HepG2 (cell line): ENCODE measurements around the gene CFAP97D1. TPM values are rescaled to one million over a fixed set of nuclear protein-coding genes. Genes with fewer than 3 reads are reported as not detected.

Source experiments
- ARID3A ChIP-seq: IDR thresholded peaks from 2 replicates; pipeline ENCODE4 v1.6.1; 2012; ENCODE audit warnings: low read depth, low read length, improper control_type of control experiment
- BCL6 ChIP-seq: IDR thresholded peaks from 2 replicates; pipeline ENCODE4 v1.6.1; 2016; ENCODE audit warnings: missing genetic modification reagents, missing compliant biosample characterization
- DMTF1 ChIP-seq: sonication (generic); formaldehyde crosslinking; IDR thresholded peaks from 2 replicates; pipeline ENCODE4 v1.4.0; 2020; ENCODE audit warnings: mild to moderate bottlenecking, missing genetic modification reagents
- FOSL2 ChIP-seq: sonication (generic); formaldehyde crosslinking; IDR thresholded peaks from 2 replicates; pipeline ENCODE4 v1.4.0; 2020; ENCODE audit warnings: missing genetic modification reagents
- HMG20A ChIP-seq: IDR thresholded peaks from 2 replicates; pipeline ENCODE4 v1.6.1; 2016; ENCODE audit warnings: borderline replicate concordance
- HOXD1 ChIP-seq: sonication (generic); formaldehyde crosslinking; IDR thresholded peaks from 2 replicates; pipeline ENCODE4 v1.5.0; 2020; ENCODE audit warnings: missing genetic modification reagents
- MIER3 ChIP-seq: IDR thresholded peaks from 2 replicates; pipeline ENCODE4 v1.6.1; 2016; ENCODE audit warnings: missing compliant biosample characterization, borderline replicate concordance
- NFATC3 ChIP-seq: sonication (generic); formaldehyde crosslinking; IDR thresholded peaks from 2 replicates; pipeline ENCODE4 v1.5.1; 2020; ENCODE audit warnings: mild to moderate bottlenecking, missing genetic modification reagents
- RNF2 ChIP-seq: fragments of 450-650 bp; conservative IDR thresholded peaks from 2 replicates; pipeline ENCODE4 v1.6.1; 2016; ENCODE audit warnings: low read depth
- RORA ChIP-seq: sonication (generic); formaldehyde crosslinking; IDR thresholded peaks from 2 replicates; pipeline ENCODE4 v1.5.0; 2020; ENCODE audit warnings: mild to moderate bottlenecking, missing genetic modification reagents, moderate library complexity
- SSRP1 ChIP-seq: IDR thresholded peaks from 2 replicates; pipeline ENCODE4 v1.6.1; 2016; ENCODE audit warnings: control low read depth
- TCF7 ChIP-seq: sonication (generic); IDR thresholded peaks from 2 replicates; pipeline ENCODE4 v1.6.1; 2016; ENCODE audit warnings: antibody characterized with exemption, low read depth
- ZKSCAN8 ChIP-seq: IDR thresholded peaks from 2 replicates; pipeline ENCODE4 v1.6.1; 2016; ENCODE audit warnings: borderline replicate concordance, missing genetic modification reagents, missing compliant biosample characterization
- ZNF18 ChIP-seq: sonication (generic); formaldehyde crosslinking; IDR thresholded peaks from 2 replicates; pipeline ENCODE4 v1.8.0; 2022; ENCODE audit warnings: mild to moderate bottlenecking, missing genetic modification reagents; ENCODE audit not compliant: insufficient replicate concordance
- ZNF451 ChIP-seq: sonication (generic); formaldehyde crosslinking; IDR thresholded peaks from 2 replicates; pipeline ENCODE4 v1.5.0; 2020; ENCODE audit warnings: mild to moderate bottlenecking, missing genetic modification reagents
- ZNF569 ChIP-seq: sonication (generic); formaldehyde crosslinking; IDR thresholded peaks from 2 replicates; pipeline ENCODE4 v1.5.0; 2020; ENCODE audit warnings: mild to moderate bottlenecking, missing genetic modification reagents, moderate library complexity, borderline replicate concordance
- ZNF780A ChIP-seq: sonication (generic); formaldehyde crosslinking; IDR thresholded peaks from 2 replicates; pipeline ENCODE4 v1.8.0; 2022; ENCODE audit warnings: mild to moderate bottlenecking, missing genetic modification reagents, moderate library complexity
- polyA plus RNA-seq, 8 experiments: library from polyadenylated mRNA; depleted of rRNA in 3 of 8; stranded (reverse) in 7 of 8; unstranded in 1 of 8; fragments of >200 nt; fragmentation: Illumina TruSeq in 4 of 8; extraction: Trizol in 4 of 8; gene quantifications; 2 replicates each; pipeline versions ENCODE4 v1.2.1 to v1.2.3, GENCODE V29; 2011 to 2016; ENCODE audit warnings: low read depth in 4 of 8, missing spikeins in 1 of 8, mixed read lengths in 1 of 8; ENCODE audit not compliant: insufficient read depth in 1 of 8
- total RNA-seq, 5 experiments: library from RNA; depleted of rRNA; stranded (reverse); fragments of >200 nt; fragmentation: Illumina TruSeq; extraction: Trizol; gene quantifications; 2 replicates each; pipeline ENCODE4 v1.2.3, GENCODE V29; 2016; ENCODE audit warnings: low read depth in 1 of 5
- TF ChIP-seq, protein P1 (sequence below): sonication (generic); formaldehyde crosslinking; IDR thresholded peaks from 2 replicates; pipeline ENCODE4 v1.5.1; 2020; ENCODE audit warnings: mild to moderate bottlenecking, missing genetic modification reagents, moderate library complexity
- TF ChIP-seq, protein P2 (sequence below): sonication (generic); formaldehyde crosslinking; conservative IDR thresholded peaks from 2 replicates; pipeline ENCODE4 v1.8.0; 2022; ENCODE audit warnings: missing genetic modification reagents

Gene CFAP97D1
- total and polyA plus RNA-seq, 2 of the 13 experiments (the other 11 are each of a cell fraction or from before 2014, with no cell fraction given) = 0.02 TPM; not detected in 1

- no peak for TF ChIP-seq ZNF18 (CRISPR knock-in tag)
- no peak for TF ChIP-seq ZNF780A (CRISPR knock-in tag)
- no peak for TF ChIP-seq NFATC3 (CRISPR knock-in tag)
- no peak for TF ChIP-seq RORA (CRISPR knock-in tag)
- no peak for TF ChIP-seq ZNF451 (CRISPR knock-in tag)
- peak; percentile 63; the same call in 1 of the 2 replicates for TF ChIP-seq MIER3 (CRISPR knock-in tag)
- TF ChIP-seq HMG20A = no peak
- no peak for TF ChIP-seq HOXD1 (CRISPR knock-in tag)
- TF ChIP-seq, protein P1, sequence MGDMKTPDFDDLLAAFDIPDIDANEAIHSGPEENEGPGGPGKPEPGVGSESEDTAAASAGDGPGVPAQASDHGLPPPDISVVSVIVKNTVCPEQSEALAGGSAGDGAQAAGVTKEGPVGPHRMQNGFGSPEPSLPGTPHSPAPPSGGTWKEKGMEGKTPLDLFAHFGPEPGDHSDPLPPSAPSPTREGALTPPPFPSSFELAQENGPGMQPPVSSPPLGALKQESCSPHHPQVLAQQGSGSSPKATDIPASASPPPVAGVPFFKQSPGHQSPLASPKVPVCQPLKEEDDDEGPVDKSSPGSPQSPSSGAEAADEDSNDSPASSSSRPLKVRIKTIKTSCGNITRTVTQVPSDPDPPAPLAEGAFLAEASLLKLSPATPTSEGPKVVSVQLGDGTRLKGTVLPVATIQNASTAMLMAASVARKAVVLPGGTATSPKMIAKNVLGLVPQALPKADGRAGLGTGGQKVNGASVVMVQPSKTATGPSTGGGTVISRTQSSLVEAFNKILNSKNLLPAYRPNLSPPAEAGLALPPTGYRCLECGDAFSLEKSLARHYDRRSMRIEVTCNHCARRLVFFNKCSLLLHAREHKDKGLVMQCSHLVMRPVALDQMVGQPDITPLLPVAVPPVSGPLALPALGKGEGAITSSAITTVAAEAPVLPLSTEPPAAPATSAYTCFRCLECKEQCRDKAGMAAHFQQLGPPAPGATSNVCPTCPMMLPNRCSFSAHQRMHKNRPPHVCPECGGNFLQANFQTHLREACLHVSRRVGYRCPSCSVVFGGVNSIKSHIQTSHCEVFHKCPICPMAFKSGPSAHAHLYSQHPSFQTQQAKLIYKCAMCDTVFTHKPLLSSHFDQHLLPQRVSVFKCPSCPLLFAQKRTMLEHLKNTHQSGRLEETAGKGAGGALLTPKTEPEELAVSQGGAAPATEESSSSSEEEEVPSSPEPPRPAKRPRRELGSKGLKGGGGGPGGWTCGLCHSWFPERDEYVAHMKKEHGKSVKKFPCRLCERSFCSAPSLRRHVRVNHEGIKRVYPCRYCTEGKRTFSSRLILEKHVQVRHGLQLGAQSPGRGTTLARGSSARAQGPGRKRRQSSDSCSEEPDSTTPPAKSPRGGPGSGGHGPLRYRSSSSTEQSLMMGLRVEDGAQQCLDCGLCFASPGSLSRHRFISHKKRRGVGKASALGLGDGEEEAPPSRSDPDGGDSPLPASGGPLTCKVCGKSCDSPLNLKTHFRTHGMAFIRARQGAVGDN (CRISPR knock-in tag) = peak; percentile 32; the same call in 1 of the 2 replicates
- no peak for TF ChIP-seq DMTF1 (CRISPR knock-in tag)
- TF ChIP-seq ARID3A = no peak
- TF ChIP-seq FOSL2 (CRISPR knock-in tag) = peak; percentile 71; the same call in 1 of the 2 replicates
- peak; percentile 94; the same call in 1 of the 2 replicates for TF ChIP-seq SSRP1 (CRISPR knock-in tag)
- TF ChIP-seq, protein P2, sequence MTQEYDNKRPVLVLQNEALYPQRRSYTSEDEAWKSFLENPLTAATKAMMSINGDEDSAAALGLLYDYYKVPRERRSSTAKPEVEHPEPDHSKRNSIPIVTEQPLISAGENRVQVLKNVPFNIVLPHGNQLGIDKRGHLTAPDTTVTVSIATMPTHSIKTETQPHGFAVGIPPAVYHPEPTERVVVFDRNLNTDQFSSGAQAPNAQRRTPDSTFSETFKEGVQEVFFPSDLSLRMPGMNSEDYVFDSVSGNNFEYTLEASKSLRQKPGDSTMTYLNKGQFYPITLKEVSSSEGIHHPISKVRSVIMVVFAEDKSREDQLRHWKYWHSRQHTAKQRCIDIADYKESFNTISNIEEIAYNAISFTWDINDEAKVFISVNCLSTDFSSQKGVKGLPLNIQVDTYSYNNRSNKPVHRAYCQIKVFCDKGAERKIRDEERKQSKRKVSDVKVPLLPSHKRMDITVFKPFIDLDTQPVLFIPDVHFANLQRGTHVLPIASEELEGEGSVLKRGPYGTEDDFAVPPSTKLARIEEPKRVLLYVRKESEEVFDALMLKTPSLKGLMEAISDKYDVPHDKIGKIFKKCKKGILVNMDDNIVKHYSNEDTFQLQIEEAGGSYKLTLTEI (CRISPR knock-in tag) = no peak
- TF ChIP-seq ZNF569 (CRISPR knock-in tag) = no peak
- peak; percentile 57 for TF ChIP-seq RNF2
- no peak for TF ChIP-seq TCF7
- TF ChIP-seq ZKSCAN8 = peak; percentile 76; the same call in 1 of the 2 replicates
- peak; percentile 43; the same call in 1 of the 2 replicates for TF ChIP-seq BCL6
These were observed 19.9 kb upstream of the CFAP97D1 start (continued) for GRCh38 chr17:43760254-43760852.
